Fibroblast of skin of abdomen (primary cell): Measurements from ENCODE around the gene CR1L.
"Not testable (repeated sequence)": the region's sequence is repeated elsewhere in the genome, so short reads cannot be mapped to it uniquely, and the experiment has no call there.

ENCODE experiments used
- DNase-seq: peaks from one replicate; pipeline ENCODE4 v3.0.0-alpha.2; 2013

CR1L gene

DNA sequence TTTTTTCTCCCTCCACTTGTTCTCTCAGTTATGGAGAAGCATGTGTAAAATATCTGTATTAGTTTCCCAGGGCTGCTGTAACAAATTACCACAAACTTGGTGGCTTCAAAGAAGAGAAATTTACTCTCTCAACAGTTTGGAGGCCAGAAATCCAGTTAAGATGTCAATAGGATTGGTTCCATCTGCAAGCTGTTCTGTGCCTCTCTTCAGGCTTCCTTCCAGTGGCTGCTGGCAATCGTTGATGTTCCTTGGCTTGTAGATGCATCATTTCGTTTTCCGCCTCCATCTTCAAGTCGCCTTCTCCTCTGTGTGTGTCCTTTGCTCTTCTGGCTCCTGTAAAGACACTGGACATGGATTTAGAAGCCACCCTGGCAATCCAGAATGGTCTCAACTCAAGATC is 45.6 kb downstream of the CR1L start:
- DNase-seq = not testable (repeated sequence)

DNA sequence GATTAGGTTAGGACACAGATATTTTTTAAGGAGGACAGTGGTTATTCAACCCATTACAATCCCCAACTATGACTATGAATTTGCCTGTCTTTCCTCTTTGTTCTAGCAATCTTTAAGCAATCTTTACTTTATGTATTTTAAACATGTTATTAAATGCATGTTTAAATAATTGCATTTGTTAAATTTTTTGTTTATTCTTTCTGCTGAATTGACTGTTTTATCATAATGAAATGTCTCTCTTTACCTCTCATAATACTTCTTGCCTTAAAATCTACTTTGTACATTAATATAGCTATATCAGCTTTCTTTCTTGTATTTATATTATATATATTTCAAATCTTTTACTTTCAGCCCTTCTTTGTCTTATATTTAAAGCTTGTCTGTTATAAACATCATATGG is 46.1 kb downstream of the CR1L start:
- no peak for DNase-seq

DNA sequence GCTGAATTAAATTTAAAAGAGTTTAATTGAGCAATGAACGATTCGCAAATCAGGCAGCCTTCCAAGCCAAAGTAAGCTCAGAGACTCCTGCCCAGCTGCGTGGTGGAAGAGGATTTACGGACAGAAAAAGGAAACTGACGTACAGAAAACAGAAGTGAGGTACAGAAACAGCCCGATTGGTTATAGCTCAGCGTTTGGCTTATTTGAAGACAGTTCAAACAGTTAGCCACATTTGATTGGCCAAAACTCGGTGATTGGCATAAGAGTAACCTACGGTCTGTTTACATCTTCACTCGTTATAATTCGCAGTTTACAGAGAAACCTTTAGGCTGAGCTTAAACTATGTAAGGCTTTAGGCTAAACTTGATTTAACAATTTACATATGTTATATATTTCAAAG is 46.9 kb downstream of the CR1L start:
- DNase-seq = peak; percentile 51

DNA sequence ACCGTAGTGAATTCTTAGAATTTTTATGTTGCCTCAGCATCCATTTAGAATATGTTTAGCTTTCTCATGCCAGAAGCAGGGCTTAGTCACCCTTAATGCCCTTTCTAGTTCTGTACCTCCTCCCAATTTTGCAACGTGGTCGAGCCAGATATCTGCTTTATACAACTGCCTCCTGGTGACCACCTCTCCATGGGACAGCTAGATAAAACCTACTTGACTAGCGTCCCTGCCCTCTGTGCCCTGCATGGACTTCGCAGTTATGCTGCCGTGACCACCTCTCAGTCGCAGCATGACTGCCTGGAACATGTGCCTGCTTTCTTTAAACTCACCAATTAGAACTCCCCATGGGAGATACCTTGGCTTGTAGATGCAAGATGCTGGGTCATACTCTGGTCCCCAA is 47.4 kb downstream of the CR1L start:
- not testable (repeated sequence) for DNase-seq

DNA sequence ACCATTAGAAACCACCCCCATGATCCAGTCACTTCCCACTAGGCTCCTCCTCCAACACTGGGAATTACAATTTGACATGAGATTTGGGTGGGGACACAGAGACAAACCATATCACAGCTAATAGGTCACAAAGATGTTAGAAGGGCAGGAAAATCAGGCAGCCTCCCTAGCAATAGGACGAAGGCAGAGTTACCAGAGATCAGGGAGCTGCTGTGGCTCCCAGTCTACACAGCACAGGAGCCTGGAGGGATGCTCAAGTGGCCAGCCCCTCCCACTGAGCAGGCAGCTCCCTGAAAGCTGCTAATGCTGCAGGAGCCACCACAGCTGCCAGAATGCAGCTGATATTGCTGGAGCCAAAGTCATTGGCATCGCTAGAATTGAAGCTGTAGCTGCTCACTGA is 51.0 kb downstream of the CR1L start:
- no peak for DNase-seq

DNA sequence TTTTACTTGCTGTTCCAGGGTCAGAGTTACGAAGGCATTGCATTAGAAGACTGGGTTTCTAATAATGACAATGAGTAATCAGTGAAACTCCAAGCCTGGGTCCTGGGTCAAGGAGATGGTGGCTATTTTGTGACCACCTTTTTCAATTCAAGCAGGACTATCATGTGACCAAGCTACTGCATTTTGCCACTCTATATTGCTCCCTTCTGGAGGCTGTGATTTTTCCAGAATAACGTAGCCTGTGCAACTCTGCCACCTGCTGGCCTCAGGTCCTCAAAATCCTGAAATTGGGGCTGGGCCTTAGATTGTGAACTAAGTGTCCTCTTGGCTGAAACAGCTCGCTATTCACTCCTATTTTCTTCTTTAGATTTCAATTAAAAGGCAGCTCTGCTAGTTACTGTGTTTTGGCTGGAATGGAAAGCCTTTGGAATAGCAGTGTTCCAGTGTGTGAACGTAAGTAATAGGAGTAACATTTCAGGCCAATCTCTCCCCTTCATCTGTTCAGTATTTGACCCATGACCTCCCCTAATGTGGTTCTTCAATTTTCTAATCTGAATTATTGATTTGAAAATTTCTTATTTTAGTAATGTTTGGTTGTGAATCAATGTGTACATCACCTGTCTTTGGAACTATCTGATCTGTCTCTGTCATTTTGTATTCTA is 54.0 kb downstream of the CR1L start:
- peak; percentile 61 for DNase-seq

DNA sequence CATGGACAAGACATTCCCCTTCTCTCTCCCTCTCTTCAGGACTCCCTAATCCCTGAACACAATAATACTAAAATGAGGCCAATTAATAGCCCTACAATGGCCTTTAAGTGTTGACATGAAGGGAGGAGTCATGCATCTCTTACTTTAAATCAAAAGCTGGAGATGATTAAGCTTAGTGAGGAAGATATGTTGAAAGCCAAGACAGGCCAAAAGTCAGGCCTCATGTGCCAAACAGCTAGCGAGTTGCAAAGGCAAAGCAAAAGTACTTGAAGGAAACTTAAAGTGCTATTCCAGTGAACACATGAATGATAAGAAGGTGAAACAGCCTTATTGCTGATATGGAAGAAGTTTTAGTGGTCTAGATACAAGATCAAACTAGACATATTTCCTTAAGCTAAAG is 57.4 kb downstream of the CR1L start:
- DNase-seq = no peak

DNA sequence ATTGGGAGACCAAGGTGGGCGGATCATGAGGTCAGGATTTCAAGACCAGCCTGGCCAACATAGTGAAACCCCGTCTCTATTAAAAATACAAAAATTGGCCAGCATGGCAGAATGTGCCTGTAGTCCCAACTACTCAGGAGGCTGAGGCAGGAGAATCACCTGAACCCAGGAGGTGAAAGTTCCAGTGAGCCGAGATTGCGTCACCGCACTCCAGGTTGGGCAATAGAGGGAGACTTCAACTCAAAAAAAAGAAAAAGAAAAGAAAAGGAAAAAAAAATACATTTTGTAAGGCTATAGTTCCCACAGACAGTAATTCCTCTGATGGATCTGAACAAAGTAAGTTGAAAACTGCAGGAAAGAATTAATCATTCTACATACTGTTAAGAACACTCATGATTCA is 58.8 kb downstream of the CR1L start:
- no peak for DNase-seq

DNA sequence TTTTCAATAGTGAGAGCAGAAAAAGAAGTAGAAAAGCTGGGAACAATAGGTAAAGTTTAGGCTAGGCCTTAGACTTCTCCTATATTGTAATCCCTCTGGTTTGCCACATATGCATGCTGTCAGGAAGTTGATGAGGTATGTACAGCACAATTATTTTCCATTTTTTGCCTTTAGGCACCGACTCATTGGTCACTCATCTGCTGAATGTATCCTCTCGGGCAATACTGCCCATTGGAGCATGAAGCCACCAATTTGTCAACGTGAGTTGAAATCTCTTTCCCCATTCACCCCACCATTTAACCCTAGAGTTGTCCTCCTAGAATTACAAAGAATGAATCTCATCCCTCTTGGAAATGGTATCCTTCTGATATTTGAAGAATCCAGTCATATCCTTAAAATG is 63.1 kb downstream of the CR1L start:
- not testable (repeated sequence) for DNase-seq

DNA sequence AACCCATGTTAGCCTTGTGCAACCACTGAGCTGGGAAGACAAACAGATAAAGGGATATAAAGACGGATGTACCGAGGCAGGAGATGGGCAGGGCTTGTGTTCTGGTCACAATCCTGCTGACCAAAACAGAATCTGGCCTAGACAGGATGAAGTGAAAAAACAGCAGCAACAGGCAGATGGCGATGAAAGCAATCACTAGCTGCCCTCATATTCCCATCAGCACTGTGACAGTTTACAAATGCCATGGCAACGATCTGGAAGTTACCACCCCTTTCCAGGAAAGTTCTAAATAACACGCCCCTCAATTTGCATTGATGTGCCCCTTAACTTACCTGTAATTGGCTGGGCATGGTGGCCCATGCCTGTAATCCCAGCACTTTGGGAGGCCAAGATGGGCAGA is 66.4 kb downstream of the CR1L start:
- DNase-seq = no peak

DNA sequence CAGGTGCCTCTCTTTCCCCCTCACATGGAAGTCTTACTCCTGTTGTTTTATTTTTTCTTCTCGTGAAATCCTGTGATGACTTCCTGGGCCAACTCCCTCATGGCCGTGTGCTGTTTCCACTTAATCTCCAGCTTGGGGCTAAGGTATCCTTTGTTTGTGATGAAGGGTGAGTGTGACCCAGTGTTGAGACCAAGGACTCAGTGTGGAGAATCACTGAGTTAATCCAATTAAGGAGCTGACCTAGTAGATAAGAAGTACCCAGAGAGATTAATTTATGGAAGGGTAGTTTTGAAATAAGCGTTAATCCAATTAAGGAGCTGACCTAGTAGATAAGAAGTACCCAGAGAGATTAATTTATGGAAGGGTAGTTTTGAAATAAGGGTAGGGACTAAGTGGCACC is 67.8 kb downstream of the CR1L start:
- DNase-seq = not testable (repeated sequence)

DNA sequence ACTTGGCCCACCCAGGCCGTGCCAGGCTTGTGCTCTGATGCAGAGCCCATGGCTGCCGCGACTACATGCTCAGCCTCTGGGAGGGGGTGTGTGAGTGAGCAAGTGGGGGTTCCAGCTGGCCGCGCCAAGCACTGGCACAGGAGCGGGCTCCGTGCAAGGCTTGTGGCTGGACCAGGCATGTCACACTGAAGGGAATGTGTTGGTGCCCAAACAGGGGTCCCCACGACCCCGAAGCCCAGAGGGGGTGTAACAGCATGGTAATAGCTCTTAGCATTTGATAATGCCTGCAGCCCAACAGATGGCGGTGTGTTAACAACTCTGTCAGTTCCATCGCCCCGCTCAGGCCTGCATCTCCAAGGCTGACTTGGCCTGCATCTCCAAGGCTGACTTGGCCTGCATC is 68.6 kb downstream of the CR1L start:
- no peak for DNase-seq

DNA sequence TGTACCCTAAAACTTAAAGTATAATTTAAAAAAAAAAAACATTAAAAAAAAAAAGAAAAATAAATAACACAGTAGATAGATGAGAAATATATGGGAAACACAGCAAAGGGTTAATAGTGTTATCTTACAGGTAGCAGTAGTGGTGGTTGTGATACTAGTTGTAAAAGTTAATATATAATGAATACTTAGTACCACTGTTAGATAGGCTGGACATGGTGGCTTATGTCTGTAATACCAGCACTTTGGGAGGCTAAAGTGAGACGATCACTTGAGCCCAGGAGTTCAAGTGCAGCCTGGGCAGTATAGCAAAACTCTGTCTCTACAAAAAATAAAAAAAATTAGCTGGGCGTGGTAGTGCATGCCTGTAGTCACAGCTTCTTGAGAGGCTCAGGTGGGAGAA is 74.3 kb downstream of the CR1L start:
- DNase-seq = no peak

DNA sequence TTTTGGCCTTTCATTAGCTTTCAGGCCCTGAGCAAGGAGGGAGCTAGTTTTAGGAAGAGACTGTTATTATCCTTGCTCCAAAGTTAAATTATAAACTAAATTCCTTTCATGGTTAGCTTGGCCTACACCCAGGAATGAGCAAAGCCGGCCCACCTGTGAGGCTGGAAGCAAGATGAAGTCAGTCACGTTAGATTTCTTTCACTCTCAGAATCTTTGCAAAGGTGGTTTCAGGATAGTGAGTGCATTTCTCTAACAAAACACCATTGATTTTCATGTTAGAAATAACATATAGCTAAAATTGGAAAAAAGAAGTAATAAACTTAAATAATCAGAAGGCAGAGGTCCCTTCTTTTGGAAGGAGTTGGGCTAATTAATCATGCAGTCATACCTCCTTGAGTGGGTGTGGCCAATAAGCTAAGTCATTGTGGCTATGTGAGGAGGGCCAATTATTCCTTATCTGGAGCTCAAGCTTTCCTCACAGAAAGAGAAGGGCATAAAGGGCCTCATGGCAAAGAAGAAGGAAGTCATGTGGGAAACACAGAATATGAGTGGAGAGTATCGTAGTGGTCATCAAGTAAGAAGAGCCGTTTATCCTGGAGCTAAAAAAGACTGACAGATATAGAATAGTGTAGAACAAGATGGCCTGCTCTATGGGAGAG is 83.4 kb downstream of the CR1L start:
- DNase-seq = not testable (repeated sequence)

DNA sequence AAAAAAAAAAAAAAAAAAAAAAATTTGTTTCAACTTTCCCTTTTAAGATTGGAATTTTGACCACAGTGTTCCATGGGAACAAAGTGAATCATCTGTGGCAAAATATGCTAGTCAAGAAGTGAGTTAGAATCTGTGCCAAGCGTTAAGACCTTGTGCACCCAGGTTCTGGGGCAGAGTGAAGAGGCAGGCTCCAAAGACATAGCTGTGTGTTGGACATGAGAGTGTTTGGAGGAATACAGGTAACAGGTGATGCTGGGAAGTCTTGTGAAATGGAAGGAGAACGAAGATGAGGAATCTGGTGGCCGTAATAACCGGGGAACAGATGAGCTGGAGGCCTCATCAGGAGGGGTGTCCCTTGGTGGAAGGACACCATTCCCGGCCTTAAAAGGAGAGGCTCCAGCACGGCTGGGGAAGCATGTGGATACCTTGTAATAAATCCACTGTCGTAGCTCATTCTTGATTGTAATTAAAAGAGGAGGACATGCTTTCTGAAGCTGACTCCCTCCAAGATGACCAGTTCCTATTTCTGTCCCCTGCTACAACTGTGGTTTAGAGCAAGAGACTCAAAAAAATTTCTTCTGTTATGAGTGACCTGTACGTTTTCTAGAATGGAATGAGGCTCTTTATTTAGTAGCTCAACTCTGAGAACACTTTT is 92.7 kb downstream of the CR1L start:
- not testable (repeated sequence) for DNase-seq

DNA sequence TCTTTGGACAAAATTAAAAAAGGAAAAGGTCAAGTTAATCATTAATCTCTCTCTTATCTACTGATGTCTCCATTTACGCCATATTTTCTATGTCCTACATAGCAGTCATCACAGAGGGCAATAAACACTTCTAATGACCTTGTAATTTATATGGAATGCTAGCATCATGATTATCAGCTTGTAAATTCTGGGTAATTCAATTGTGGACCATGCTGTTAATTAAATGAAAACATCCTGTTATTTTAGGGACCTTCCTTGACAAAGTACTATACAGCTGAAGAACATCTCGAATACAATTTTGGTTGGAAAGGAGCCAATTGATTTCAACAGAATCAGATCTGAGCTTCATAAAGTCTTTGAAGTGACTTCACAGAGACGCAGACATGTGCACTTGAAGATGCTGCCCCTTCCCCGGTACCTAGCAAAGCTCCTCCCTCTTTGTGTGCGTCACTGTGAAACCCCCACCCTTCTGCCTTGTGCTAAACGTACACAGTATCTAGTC is 93.3 kb downstream of the CR1L start:
- DNase-seq = not testable (repeated sequence)

DNA sequence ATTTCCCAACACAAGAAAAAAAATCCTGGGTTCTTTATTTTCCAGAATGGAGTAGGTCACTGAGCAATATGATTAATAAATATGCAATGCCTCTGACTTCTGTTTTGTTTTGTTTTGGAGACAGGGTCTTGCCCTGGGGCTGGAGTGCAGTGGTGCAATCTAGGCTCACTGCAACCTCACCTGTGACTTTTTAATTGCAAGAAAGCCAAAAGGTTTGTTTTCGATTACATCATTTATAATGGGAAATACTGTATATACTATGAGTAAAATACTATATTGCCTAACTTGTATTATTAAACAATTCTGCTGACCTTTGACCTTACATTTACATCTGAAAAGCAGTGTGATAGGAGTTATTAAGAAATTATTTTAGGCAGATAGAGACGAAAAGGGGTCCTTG is 95.3 kb downstream of the CR1L start:
- DNase-seq = no peak

DNA sequence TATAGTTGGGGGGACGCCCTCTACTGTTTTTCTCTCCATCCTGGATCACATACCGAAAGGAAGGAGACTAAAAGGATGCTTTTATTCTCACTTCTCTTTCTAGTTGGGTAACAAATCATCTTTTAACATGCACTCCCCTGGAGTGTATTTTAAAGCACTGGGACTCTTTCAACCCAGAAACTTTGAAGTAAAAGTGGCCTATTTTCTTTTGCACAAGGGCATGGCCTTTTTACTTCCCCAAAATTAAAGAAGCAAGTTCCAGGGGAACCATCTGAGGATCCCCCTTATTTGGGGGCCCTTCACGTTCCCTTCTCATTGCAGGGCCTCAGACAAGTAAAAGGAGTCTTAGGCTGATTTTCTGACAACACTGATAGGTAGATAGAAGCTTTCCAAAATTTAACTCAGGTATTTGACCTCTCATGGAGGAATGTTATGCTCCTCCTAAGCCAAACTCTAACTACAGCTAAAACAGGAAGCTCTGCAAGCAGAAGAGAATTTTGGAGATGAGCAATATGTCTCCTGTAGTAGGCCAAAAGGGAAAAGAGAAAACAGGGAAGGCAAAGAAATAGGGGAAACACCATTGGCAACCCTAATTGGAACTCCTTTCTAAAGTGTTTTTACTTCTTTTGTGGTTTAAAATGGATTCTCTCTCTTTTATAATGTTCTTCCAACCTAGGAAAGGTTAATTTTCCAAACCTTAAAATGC is 98.1 kb downstream of the CR1L start:
- DNase-seq = no peak

DNA sequence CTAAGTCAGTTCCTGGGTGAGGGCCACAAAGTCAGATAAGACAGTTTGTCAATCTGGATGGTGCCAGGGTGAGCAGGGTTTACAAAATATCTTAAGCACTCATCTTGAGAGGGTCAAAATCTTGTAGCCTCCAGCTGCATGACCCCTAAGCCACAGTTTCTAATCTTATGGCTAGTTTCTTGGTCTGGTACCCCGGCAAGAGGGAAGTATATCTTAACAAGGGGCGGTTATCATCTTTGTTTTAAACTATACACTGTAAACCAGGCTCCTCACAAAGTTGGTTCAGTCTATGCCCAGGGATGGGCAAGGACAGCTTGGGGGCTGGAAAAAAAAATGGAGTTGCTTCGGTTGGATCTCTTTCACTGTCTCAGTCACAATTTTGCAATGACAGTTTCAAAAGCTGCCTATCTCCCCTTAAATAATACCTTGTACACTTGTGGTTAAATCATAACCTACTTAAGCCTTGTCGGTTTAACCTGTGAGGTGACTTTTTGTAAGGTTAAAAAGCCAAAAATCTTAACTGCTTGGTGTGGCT is 99.1 kb downstream of the CR1L start:
- DNase-seq = no peak

DNA sequence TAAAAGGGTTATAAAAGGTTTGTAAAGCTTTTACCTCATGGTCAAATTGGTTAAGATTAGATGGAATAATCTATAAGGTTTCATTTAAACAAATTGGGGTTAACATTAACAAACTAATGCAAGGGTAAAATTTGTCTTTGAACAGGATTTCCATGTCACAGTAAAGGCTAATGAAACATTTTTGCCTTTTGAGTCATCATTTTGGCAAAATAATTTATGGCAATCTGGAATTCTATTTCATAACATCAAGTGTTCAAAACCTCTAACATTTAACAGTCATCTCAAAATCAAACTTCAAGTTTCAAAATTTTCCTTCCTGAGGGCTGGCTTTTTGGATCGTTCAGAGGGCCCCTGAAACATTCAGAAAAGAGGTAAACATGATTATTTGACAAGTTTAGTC is 100.4 kb downstream of the CR1L start:
- peak; percentile 44 for DNase-seq

DNA sequence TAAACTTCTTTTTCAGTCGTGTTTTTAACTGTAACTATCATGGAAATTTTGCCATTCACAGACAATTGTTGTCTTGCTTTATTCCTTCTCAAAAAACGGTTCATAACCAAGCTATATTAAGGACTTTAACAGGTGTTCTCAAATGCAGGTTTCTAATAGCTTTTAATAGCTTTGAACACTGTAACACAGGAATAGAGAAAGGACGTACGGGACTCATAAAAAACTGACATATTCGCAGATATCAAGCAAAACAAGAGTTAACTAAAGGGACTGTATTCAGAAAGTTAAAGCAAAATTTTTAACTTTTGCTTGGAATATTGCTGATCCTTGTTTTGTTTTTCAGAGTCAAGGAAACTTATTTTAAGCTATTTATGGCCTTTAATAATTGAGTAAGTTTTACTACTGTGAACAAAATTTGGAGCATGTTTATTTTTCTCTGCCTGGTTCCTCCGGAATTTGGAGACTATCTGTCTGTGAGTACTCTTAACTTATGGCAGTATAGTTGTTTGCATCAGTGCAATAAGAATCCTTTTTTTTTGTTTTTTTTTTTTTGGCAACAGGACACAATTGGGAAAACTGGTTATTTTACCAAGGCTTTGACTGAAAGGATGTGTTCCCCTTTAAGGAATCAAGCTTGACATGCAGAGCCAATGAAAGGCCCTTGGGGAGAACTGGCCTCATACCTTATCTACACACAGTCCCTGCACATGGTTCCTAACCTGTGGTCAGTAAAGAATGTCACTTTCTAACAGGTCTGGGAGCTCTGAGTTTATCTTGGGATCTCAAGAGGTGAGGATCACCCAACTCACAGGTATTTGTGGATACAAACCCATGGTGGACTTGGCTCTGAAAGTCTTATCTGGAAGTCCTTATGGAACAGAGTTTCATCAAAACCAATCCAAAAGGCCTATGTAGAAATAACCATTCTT is 101.2 kb downstream of the CR1L start:
- no peak for DNase-seq
